Stimulated activated memory B cell treated with anti-CD40 and anti-IgM and Interleukin-4, amounts not matched to agents 10 μg/mL and 1 μg/mL and 100 μg/mL, for 72 hours (primary cell): Measurements from ENCODE around the gene CD247.
"Not testable (repeated sequence)": the region's sequence is repeated elsewhere in the genome, so short reads cannot be mapped to it uniquely, and the experiment has no call there.

ENCODE experiments used
- ATAC-seq: fragments of 150-1000 bp; cut with Tn5 transposase; 2 replicates; pipeline ENCODE4 v1.10.0; 2021
- H3K27ac Mint-ChIP-seq: one replicate; pipeline ENCODE4 v1.8.0; 2022; ENCODE audit warnings: mild to moderate bottlenecking, mixed read lengths
- H3K27me3 Mint-ChIP-seq: one replicate; pipeline ENCODE4 v1.8.0; 2022; ENCODE audit warnings: mixed read lengths
- H3K36me3 Mint-ChIP-seq: one replicate; pipeline ENCODE4 v1.8.0; 2022; ENCODE audit warnings: mixed read lengths
- H3K4me1 Mint-ChIP-seq: one replicate; pipeline ENCODE4 v1.8.0; 2022; ENCODE audit warnings: mixed read lengths
- H3K4me3 Mint-ChIP-seq: one replicate; pipeline ENCODE4 v1.8.0; 2022; ENCODE audit warnings: mild to moderate bottlenecking, moderate library complexity, mixed read lengths
- H3K9me3 Mint-ChIP-seq: one replicate; pipeline ENCODE4 v1.8.0; 2022; ENCODE audit warnings: mixed read lengths

CD247 gene

DNA sequence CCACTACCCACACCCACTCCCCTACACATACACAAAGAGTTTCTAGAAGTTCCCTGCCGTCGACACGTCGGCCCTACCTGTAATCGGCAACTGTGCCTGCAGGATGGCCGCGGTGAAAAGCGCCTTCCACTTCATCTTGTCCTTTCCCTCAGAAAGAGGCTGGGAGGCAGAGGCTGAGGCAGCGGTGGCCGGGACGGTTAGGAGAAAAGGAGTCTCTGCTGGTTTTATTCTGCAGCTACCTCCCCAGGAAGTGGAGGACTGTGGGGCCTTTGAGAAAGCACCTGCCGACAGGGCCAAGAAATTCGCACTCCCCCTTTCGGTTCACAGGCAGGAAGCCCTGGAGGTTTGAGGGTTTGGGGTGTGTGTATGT is at the start of gene CD247:
CD247 (minus strand) TSS at position 199 of the 370 bp plus-strand sequence; CDS start at position 135, 64 bp downstream.
- peaks cover 5% of the 10 kb centered on the region for H3K9me3 Mint-ChIP-seq
- no peak for ATAC-seq

DNA sequence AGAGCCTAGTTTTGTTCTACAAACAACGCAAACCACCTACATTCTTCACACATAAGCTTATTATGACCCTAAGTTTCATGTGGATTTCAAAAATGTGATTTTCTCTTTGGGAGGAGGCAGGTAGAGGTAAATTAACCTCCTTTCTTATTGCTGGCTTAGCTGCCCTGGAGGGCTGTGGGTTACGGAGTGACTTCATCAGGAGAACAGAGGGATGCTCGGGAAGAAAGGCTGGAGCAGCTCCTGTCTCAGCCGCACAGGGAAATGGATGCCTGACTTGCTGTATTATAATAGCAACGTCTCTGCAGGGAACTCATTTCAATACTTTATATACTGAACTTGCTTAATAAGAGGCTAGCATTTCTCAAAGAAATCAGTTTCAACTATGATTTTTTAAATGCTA is 49.3 kb upstream of the CD247 start:
- Mint-ChIP-seq H3K4me1 (peaks cover 20% of the 10 kb centered on the region), H3K27ac (no peak overlapping the region), H3K9me3 (no peaks in the 10 kb centered on the region), H3K4me3 (no peak overlapping the region), H3K27me3 (peaks cover 14% of the 10 kb centered on the region), H3K36me3 (no peaks in the 10 kb centered on the region)
- ATAC-seq: no peak

More for the DNA sequence above, at the start of gene CD247:
- Mint-ChIP-seq H3K4me3 (no peak within 1 kb of the TSS), H3K36me3 (no peaks in the 10 kb centered on the region), H3K4me1 (no peaks in the 10 kb centered on the region), H3K27ac (no peak within 1 kb of the TSS), H3K27me3 (peaks cover 44% of the 10 kb centered on the region)

DNA sequence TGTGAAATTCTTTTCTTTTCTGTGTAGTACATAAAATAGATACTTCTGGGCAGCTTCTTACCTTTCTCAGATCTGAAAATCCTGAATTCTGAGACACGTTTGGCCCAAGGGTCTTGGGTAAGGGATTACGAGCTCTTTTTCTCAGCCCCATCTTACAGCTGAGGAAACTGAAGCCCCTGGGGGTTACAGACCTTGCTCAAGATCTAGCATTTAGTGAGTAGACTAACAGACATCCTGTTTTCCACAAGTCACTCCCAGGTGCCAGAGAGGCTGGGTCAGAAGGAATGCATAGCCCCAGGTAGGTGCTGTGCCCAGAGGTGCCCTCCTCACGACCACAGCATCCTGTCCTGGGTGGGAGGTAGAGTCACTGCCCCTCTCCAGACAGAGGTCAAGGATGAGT is 48.4 kb upstream of the CD247 start:
- no peaks in the 10 kb centered on the region for H3K36me3 Mint-ChIP-seq
- no peak overlapping the region for H3K27ac Mint-ChIP-seq
- peaks cover 6% of the 10 kb centered on the region for H3K27me3 Mint-ChIP-seq
- no peak overlapping the region for H3K4me3 Mint-ChIP-seq
- peaks cover 20% of the 10 kb centered on the region for H3K4me1 Mint-ChIP-seq
- H3K9me3 Mint-ChIP-seq: no peaks in the 10 kb centered on the region
- ATAC-seq: no peak

DNA sequence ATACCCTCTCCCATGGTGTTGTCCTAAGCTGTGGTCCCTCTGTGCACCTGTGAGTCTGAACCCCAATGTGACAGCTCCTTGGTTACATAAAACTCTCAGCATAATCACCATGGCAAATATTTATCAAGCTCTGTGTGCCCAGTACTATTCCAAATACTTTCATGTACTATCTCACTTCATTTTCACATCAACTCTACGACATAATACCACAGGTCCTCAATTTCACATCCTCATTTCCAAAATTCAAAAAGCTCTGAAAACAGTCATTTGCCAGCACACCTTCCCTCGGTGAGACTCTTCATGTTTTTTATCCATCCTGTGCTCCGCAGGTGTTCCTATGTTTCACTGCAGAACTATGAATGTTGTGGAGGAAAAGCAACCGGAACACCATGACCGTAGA is 47.6 kb upstream of the CD247 start:
- H3K27me3 Mint-ChIP-seq: no peaks in the 10 kb centered on the region
- H3K4me1 Mint-ChIP-seq: peaks cover 20% of the 10 kb centered on the region
- no peaks in the 10 kb centered on the region for H3K9me3 Mint-ChIP-seq
- no peak overlapping the region for H3K27ac Mint-ChIP-seq
- no peak overlapping the region for H3K4me3 Mint-ChIP-seq
- ATAC-seq: peak; percentile 64
- H3K36me3 Mint-ChIP-seq: no peaks in the 10 kb centered on the region

DNA sequence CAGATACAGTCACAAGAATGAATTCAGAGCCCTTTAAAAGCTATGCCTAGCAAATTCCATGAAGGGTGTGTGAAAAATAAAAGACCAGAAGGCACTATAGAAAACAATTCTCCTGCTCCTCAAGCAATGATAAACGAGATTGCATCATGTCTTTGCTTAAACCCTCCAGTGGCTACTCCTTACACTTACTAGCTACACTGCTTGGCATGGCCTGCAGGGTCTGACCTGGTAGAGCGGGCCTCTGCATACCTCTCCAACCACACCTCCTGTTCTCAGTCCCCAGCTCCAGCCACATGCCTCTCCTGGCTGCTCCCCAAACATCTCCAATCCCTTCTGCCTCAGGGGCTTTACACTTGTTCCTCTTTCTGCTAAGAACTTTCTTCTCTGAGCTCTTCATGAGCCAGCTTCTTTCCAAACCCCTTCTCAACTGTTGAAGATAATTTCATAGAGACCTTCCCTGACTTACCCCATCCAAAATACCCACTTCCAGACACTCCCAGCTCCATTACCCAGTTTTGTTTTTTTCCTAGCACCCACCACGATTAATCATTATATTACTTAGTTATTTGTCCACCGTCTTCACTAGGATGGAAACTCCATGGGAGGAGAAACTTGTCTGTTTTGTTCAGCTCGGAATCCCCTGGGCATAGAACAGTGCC is 46.4 kb upstream of the CD247 start:
- Mint-ChIP-seq H3K27ac (no peak overlapping the region), H3K27me3 (no peaks in the 10 kb centered on the region), H3K4me3 (no peak overlapping the region), H3K4me1 (peaks cover 20% of the 10 kb centered on the region), H3K9me3 (no peaks in the 10 kb centered on the region), H3K36me3 (no peaks in the 10 kb centered on the region)
- ATAC-seq: no peak

DNA sequence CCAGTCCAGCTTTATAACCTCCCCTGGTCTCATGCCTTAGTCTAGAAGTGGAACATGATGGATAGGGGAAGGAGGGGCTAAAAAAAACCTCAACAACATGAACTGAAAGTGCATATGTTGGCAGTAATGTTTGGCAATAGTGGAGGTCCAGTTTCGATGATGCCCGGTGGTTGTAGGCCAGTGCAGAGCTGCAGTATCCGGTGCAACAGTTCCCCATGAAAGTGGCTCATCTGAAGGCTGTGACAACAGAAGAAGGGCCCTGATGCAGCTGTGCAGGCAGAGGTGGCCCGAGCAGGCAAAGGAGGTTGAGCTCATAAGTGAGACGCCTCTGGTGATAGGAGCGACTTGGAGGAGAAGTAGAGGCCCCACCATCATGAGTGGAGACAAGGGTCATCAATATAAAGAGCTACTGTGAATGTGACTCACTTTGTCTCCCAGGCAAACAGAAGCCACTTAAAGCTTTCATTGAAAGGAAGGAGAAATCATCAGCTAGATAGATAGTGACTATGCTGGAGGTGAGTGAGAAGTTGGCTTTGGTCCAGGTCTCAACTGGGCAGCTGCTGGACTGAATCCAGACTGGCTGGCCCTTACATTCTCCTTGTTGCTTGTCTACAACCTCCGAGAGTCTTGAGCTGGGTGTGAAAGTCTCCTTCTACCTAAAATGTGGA is 45.4 kb upstream of the CD247 start:
- H3K27me3 Mint-ChIP-seq: no peaks in the 10 kb centered on the region
- ATAC-seq: no peak
- H3K27ac Mint-ChIP-seq: no peak overlapping the region
- no peaks in the 10 kb centered on the region for H3K9me3 Mint-ChIP-seq
- no peaks in the 10 kb centered on the region for H3K36me3 Mint-ChIP-seq
- H3K4me3 Mint-ChIP-seq: no peak overlapping the region
- peaks cover 20% of the 10 kb centered on the region for H3K4me1 Mint-ChIP-seq

DNA sequence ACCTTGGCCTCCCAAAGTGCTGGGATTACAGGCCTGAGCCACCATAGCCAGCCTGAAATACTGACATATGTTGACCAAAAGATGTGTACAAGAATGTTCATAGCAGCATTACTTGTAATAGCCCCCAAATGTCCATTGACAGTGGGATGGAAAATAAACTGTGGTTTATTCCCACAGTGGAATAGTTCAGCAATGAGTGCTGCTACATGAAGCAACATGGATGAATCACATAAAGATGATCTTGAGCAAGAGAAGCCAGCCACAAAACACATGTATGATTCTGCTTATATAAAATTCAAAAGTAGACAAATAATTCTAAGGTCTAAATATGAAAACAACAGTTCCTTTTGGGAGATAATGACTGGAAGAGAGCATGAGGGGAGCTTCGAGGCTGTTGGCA is 44.4 kb upstream of the CD247 start:
- Mint-ChIP-seq H3K36me3 (no peaks in the 10 kb centered on the region), H3K4me1 (peaks cover 20% of the 10 kb centered on the region), H3K27ac (no peak overlapping the region), H3K4me3 (no peak overlapping the region), H3K27me3 (no peaks in the 10 kb centered on the region), H3K9me3 (no peaks in the 10 kb centered on the region)
- no peak for ATAC-seq

DNA sequence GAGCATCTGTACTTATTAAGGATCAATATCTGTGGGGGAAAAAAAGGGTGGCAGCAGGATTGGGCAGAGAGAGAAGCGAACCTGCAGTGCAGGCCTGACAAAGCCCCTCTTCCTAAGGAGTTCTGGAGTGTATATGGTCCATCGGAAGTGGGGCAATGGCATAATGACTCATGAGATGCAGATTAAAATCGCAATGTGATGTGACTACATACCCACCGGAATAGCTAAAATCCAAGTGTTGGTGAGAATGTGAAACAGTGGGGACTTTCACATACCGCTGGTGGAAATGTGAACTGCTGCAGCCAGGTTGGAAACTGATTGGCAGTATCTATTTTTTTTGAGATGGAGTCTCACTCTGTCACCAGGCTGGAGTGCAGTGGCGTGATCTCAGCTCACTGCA is 43.4 kb upstream of the CD247 start:
- Mint-ChIP-seq H3K9me3 (no peaks in the 10 kb centered on the region), H3K4me1 (peaks cover 17% of the 10 kb centered on the region), H3K27ac (no peak overlapping the region), H3K27me3 (no peaks in the 10 kb centered on the region), H3K4me3 (no peak overlapping the region), H3K36me3 (no peaks in the 10 kb centered on the region)
- no peak for ATAC-seq

DNA sequence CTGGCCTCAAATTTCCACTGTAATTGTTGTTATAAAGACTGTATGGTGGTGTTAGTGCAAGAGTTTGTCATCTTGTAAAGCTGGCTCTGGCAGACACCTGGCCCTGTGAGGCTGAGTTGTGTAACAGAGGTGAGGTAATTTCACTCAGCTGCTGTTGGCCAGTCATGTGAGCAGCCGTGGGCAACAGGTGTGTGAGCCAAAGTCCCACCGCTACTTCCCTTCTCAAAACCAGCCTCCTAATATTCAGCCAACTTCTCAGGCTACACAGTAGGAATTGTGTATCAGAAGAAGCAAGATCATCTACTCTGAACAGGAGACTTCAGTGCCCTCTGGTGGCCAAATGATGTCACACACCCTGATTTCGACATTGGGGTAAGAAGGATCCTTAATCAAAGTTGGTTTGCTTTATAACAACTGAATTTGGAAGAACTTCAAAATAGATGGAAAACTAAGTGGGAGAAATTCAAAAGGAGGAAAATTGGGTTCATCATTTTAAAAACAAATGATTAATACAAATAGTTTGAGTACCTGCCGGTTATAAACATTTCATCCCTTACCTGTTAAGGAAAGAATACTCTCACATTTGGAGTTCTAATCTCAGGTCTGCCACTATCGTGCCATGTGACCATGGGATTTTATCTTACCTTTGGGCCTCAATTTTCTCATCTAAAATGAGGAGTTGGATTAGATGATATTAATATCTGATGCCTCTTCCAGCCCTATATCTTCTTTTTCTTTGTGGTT is 37.8 kb upstream of the CD247 start:
- Mint-ChIP-seq H3K27ac (no peak overlapping the region), H3K27me3 (no peaks in the 10 kb centered on the region), H3K9me3 (no peaks in the 10 kb centered on the region), H3K36me3 (no peaks in the 10 kb centered on the region), H3K4me1 (peaks cover 26% of the 10 kb centered on the region), H3K4me3 (no peak overlapping the region)
- ATAC-seq: peak; percentile 37

DNA sequence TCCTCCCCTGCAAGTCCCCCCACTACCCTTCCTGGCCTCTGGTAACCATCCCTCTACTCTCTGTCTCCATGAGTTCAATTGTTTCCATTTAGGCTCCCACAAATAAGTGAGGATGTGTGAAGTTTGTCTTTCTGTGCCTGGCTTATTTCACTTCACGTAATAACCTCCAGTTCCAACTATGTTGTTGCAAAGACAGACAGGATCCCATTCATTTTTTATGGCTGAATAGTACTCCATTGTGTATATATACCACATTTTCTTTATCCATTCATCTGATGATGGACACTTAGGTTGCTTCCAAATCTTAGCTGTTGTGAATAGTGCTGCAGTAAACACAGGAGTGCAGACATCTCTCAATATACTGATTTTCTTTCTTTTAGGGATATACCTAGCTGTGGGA is 36.7 kb upstream of the CD247 start:
- H3K4me1 Mint-ChIP-seq: peaks cover 26% of the 10 kb centered on the region
- ATAC-seq, H3K9me3 Mint-ChIP-seq, H3K4me3 Mint-ChIP-seq, H3K27ac Mint-ChIP-seq, H3K27me3 Mint-ChIP-seq, H3K36me3 Mint-ChIP-seq: not testable (repeated sequence)

DNA sequence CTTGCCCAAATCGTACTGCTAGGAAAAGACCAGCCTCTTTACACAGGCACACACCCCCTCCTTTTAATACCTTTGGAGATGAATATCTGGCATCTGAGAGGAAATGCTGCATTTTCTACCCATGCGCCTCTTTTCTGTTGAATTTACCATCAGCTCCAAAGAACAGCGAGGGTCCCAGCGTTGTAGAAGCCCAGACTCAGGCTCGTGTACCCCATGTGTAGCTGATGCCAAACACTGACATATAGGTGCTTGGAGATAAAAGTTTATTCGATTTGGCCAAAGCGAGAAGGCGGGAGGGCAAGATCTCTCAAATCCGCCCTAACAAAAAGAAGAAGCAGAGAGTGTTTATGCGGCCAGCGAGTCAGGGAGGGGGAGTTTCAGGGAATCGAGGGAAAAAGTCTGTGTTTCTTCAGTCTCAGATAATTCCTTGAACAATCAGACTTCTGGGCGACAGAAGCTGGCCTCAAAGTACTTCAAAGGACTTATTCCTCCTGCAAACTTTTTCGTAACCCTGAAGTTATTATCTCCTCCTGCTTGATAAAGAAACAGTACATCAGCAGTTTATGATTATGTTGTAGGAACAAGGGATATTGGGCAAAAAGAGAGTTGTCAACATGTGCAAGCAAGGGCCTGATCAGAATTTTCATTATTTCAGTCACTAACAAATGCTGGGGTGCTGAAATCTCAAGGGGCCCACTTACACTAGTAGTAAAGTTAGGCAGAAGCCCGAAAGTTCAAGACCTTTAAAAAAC is 35.9 kb upstream of the CD247 start:
- no peaks in the 10 kb centered on the region for H3K9me3 Mint-ChIP-seq
- no peaks in the 10 kb centered on the region for H3K36me3 Mint-ChIP-seq
- ATAC-seq: peak; percentile 9
- H3K27ac Mint-ChIP-seq: no peak overlapping the region
- no peaks in the 10 kb centered on the region for H3K27me3 Mint-ChIP-seq
- H3K4me1 Mint-ChIP-seq: peaks cover 26% of the 10 kb centered on the region
- peak overlapping the region; percentile 86 for H3K4me3 Mint-ChIP-seq

DNA sequence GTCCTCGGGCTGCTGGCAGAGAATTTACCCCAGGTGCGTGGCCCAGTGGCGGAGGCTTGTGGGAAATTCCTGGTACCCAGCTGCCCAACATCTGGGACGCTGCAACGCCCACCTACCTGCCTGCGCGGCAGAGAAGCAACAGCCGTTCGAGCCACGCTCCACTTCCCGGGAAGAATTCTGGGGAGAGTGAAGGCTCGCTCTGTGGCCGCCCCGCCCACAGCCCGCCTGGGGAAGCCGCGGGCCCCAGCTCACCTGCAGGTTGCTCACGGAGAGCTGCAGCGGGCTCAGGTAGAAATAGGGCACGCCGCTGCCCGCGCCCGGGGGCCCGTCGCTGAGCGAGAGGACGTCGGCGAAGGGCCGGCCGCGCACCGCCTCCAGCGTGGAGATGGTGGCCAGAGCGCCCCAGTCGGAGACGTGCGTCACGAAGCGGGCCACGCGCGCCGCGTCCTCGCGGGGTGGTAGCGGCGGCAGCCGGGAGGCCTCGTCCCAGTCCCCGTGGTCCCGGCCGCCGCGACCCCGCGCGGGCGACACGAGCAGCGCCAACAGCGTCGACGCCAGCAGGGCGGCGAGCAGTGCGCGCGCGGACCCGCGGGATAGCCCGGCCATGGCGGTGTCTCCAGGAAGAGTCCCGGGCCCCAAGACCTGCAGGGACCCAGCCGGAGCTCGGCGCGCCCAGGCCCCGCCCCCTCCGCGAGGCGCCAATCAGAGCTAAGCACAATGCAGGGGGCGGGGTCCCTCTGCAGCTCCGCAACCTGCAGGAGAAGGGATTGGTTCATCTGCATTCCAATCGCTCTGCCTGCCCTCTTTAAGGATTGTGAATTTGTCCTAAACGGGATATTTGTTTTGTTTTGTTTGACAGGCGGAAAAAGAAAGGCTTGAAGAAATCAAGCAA is 35.1 kb upstream of the CD247 start, which contains the start of gene CREG1:
CREG1 (minus strand) TSS at position 627 of the 892 bp plus-strand sequence.
- Mint-ChIP-seq H3K9me3 (no peaks in the 10 kb centered on the region), H3K4me3 (peak within 1 kb of the TSS; percentile 86), H3K27ac (peak within 1 kb of the TSS; percentile 58), H3K27me3 (no peaks in the 10 kb centered on the region), H3K4me1 (peaks cover 31% of the 10 kb centered on the region), H3K36me3 (no peaks in the 10 kb centered on the region)
- peak; percentile 99 for ATAC-seq

DNA sequence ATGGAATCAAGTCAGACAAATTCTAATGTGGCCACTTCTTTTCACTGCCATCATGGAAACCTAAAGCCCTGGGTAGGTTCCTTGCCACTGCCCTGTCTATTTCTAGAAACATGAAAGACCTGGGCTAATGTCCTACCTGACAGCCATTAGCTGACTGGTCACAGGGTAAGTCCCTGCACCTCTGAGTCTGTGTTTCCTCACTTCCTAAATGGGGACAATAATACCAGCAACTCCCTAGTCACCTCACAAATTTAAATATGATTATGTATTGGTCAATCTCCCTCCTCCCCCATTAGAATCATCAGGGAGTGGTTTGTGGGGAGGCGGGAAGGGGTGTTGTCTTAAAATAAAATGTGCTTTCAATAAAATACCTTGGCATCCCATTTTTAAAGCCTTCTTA is 33.0 kb upstream of the CD247 start:
- Mint-ChIP-seq H3K9me3 (no peaks in the 10 kb centered on the region), H3K4me1 (peaks cover 29% of the 10 kb centered on the region), H3K4me3 (no peak overlapping the region), H3K27me3 (no peaks in the 10 kb centered on the region), H3K27ac (no peak overlapping the region), H3K36me3 (peaks cover 14% of the 10 kb centered on the region)
- no peak for ATAC-seq

DNA sequence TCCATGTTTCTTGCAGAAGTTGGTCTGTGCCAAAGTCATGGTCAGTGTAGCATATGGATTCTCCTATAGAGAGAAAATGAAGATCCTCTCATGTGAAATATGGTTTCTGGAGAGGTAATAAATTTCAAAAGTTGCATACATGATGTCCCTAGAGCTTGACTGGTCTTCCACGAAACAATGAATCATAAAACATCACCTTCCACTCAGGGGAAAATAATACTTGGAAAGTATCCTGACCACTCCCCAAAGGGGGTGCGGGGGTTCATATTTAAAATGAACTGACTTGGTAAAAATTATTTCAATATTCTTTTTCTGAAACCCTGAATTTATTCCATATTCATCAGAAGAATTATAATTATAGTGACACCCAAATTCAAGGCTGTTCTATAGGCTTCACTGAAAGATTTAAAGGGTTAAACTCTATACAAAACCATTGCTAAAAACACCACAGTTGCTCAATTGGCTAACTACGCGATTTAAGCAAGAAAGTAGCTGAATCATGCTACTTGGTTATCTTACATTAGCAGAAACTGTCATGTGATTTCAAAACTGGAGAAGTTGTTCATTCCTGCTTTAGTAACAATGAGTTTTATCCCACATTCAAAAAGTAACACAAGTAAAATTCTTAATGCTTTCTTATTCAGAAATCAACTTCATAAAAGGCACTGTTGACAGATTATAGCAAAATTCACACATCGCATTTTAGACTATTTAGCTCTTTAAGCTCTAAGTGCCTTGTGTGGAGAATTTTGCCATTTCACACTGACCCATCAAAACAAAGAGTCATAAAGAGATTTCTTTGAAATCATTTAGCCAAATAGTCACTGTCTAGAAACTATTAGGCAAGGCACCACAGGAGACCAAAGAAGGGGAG is 30.0 kb upstream of the CD247 start:
- no peaks in the 10 kb centered on the region for H3K27me3 Mint-ChIP-seq
- H3K4me3 Mint-ChIP-seq: no peak overlapping the region
- no peak for ATAC-seq
- H3K27ac Mint-ChIP-seq: no peak overlapping the region
- peaks cover 14% of the 10 kb centered on the region for H3K4me1 Mint-ChIP-seq
- peaks cover 38% of the 10 kb centered on the region for H3K36me3 Mint-ChIP-seq
- H3K9me3 Mint-ChIP-seq: no peaks in the 10 kb centered on the region
